GM06990 (cell line): ENCODE results near the gene NKX2-3.

Source experiments
- DNase-seq: peaks from one replicate; pipeline ENCODE4 v3.0.0-alpha.2; 2011; ENCODE audit not compliant: insufficient read length; ENCODE audit errors: extremely low read depth
- H3K27me3 ChIP-seq: replicated peaks from 2 replicates; pipeline ENCODE4 v1.6.0; 2011; ENCODE audit warnings: low read length; ENCODE audit not compliant: control insufficient read depth, insufficient read depth
- H3K36me3 ChIP-seq: 2 replicates; pipeline ENCODE4 v1.5.1; 2011; ENCODE audit warnings: low read length; ENCODE audit not compliant: control insufficient read depth, insufficient read depth
- H3K4me3 ChIP-seq: replicated peaks from 2 replicates; pipeline ENCODE4 v1.5.1; 2011; ENCODE audit warnings: low read depth, mild to moderate bottlenecking, control low read depth, low read length
- CTCF ChIP-seq: IDR thresholded peaks from 2 replicates; pipeline ENCODE4 v1.5.1; 2011; ENCODE audit warnings: low read length, control low read depth, mild to moderate bottlenecking, inconsistent platforms; ENCODE audit not compliant: insufficient read depth, poor library complexity, severe bottlenecking

Gene NKX2-3

GRCh38 chr10:99555371-99555770 lies 22.6 kb downstream of the NKX2-3 start:
- Histone ChIP-seq H3K36me3 (no peaks in the 10 kb centered on the region), H3K4me3 (no peak overlapping the region), H3K27me3 (peaks cover 4% of the 10 kb centered on the region)
- DNase-seq: no peak
- TF ChIP-seq CTCF: no peak

- Histone ChIP-seq H3K36me3 (no peaks in the 10 kb centered on the region), H3K27me3 (peaks cover 3% of the 10 kb centered on the region), H3K4me3 (no peak overlapping the region)
- TF ChIP-seq CTCF: no peak
- peak; percentile 45 for DNase-seq
Measured at GRCh38 chr10:99555825-99556523, 23.2 kb downstream of the NKX2-3 start.

- H3K36me3 ChIP-seq: no peaks in the 10 kb centered on the region
- no peak overlapping the region for H3K4me3 ChIP-seq
- no peak for TF ChIP-seq CTCF
- H3K27me3 ChIP-seq: peaks cover 3% of the 10 kb centered on the region
- DNase-seq: no peak
Measured at GRCh38 chr10:99557044-99557443, 24.3 kb downstream of the NKX2-3 start.

- TF ChIP-seq CTCF: no peak
- no peaks in the 10 kb centered on the region for H3K36me3 ChIP-seq
- H3K4me3 ChIP-seq: no peak overlapping the region
- DNase-seq: no peak
- peaks cover 1% of the 10 kb centered on the region for H3K27me3 ChIP-seq
Measured at GRCh38 chr10:99558708-99559107, 26.0 kb downstream of the NKX2-3 start.

GRCh38 chr10:99560277-99561126 lies 27.8 kb downstream of the NKX2-3 start:
- no peak for DNase-seq
- TF ChIP-seq CTCF: peak; percentile 74
- H3K36me3 ChIP-seq: no peaks in the 10 kb centered on the region
- no peaks in the 10 kb centered on the region for H3K27me3 ChIP-seq
- no peak overlapping the region for H3K4me3 ChIP-seq
